OCI-LY7 (cell line): Measurements from ENCODE around the gene BPIFB3.

Source experiments
- CTCF ChIP-seq: fragments of 200-600 bp; sonication (generic); conservative IDR thresholded peaks from 2 replicates; pipeline ENCODE4 v1.5.1; 2014; ENCODE audit warnings: mild to moderate bottlenecking, antibody characterized with exemption, low read length, moderate library complexity, mixed read lengths
- EZH2phosphoT487 ChIP-seq: fragments of 200-600 bp; sonication (generic); IDR thresholded peaks from 2 replicates; pipeline ENCODE4 v1.6.1; 2018; ENCODE audit warnings: low read depth, borderline replicate concordance, mild to moderate bottlenecking, mixed run types, antibody characterized with exemption, low read length, moderate library complexity, mixed read lengths

GRCh38 chr20:33053291-33054106 lies at the start of gene BPIFB3:
- TF ChIP-seq CTCF (no peak), EZH2phosphoT487 (no peak)
